Neural cell (in vitro differentiated cells): ENCODE data around the gene GOLGA6D.

Experiments used
- CTCF ChIP-seq: fragments of 450-650 bp; IDR thresholded peaks from 2 replicates; pipeline ENCODE4 v1.5.1; 2014; ENCODE audit warnings: antibody characterized with exemption, mild to moderate bottlenecking, moderate library complexity; ENCODE audit not compliant: poor library complexity, severe bottlenecking
- EP300 ChIP-seq: fragments of 450-650 bp; conservative IDR thresholded peaks from 2 replicates; pipeline ENCODE4 v1.6.1; 2014; ENCODE audit warnings: antibody characterized with exemption, mild to moderate bottlenecking, moderate library complexity; ENCODE audit not compliant: poor library complexity, severe bottlenecking
- EZH2 ChIP-seq: fragments of 200-600, 300-800 bp; shearing (Covaris generic), sonication (generic); IDR thresholded peaks from 2 replicates; pipeline ENCODE4 v1.6.1; 2014; ENCODE audit warnings: antibody characterized with exemption, low read length, borderline replicate concordance, mild to moderate bottlenecking; ENCODE audit not compliant: insufficient read depth, poor library complexity, severe bottlenecking
- MXI1 ChIP-seq: fragments of 450-650 bp; conservative IDR thresholded peaks from 2 replicates; pipeline ENCODE4 v1.6.1; 2014; ENCODE audit warnings: antibody characterized with exemption, mild to moderate bottlenecking; ENCODE audit not compliant: poor library complexity, severe bottlenecking
- POLR2AphosphoS5 ChIP-seq: IDR thresholded peaks from 2 replicates; pipeline ENCODE4 v1.6.1; 2012
- REST ChIP-seq: IDR thresholded peaks from 2 replicates; pipeline ENCODE4 v1.6.1; 2012; ENCODE audit warnings: borderline replicate concordance
- SMC3 ChIP-seq: fragments of 450-650 bp; conservative IDR thresholded peaks from 2 replicates; pipeline ENCODE4 v1.6.1; 2014; ENCODE audit warnings: antibody characterized with exemption, mild to moderate bottlenecking, moderate library complexity; ENCODE audit not compliant: poor library complexity
- TAF1 ChIP-seq: IDR thresholded peaks from 2 replicates; pipeline ENCODE4 v1.6.1; 2012; ENCODE audit warnings: low read depth

GRCh38 chr15:75235051-75235673, 47.5 kb upstream of the GOLGA6D start:
- TF ChIP-seq CTCF: no peak
- no peak for TF ChIP-seq EZH2
- no peak for TF ChIP-seq EP300
- TF ChIP-seq POLR2AphosphoS5: no peak
- no peak for TF ChIP-seq REST
- no peak for TF ChIP-seq TAF1
- no peak for TF ChIP-seq MXI1
- no peak for TF ChIP-seq SMC3
